T-cell (primary cell): Measurements from ENCODE around the gene CD79A. TPM values are rescaled to one million over a fixed set of nuclear protein-coding genes. Genes with fewer than 3 reads are reported as not detected.
A peak's percentile ranks its signal among the peaks of the same experiment; 100 is the strongest.
"Not testable (repeated sequence)": the region's sequence is repeated elsewhere in the genome, so short reads cannot be mapped to it uniquely, and the experiment has no call there.

Experiments
- ATAC-seq, 4 experiments: fragments of 200-7000 bp in 3 of 4; fragments of 150-1000 bp in 1 of 4; cut with Tn5 transposase; replicated peaks in 1 of 4; 1 replicate in 3 of 4; 2 replicates in 1 of 4; pipeline ENCODE4 v1.10.0; 2021; ENCODE audit warnings: moderate library complexity in 3 of 4, mild to moderate bottlenecking in 2 of 4, moderate number of reproducible peaks in 1 of 4
- CTCF ChIA-PET, 2 donors: fragments of 300-600 bp; sonication (Branson Sonifier 250); formaldehyde crosslinking; loops; one replicate each; lab custom pipeline; 2022; ENCODE audit warnings: antibody characterized with exemption in 2 of 2; lab: Charles Lee
- POLR2A ChIA-PET, 2 donors: fragments of 300-600 bp; sonication (Branson Sonifier 250); formaldehyde crosslinking; loops; one replicate each; lab custom pipeline; 2022; ENCODE audit warnings: antibody characterized with exemption in 2 of 2; lab: Charles Lee
- DNase-seq, 35 experiments: peaks; one replicate each; pipeline versions ENCODE4 v3.0.0 to v3.0.0-alpha.2; 2013 to 2023
- H3K27ac ChIP-seq: one replicate; pipeline ENCODE4 v1.5.1; 2013; ENCODE audit warnings: low read length
- H3K27me3 ChIP-seq, 2 experiments: replicated peaks in 1 of 2; 1 replicate in 1 of 2; 2 replicates in 1 of 2; pipeline versions ENCODE4 v1.6.1 to v1.7.0; 2013; ENCODE audit warnings: low read length in 1 of 2, mixed read lengths in 1 of 2; ENCODE audit not compliant: control insufficient read depth in 2 of 2, insufficient read depth in 2 of 2; ENCODE audit errors: extremely low read depth in 1 of 2
- H3K36me3 ChIP-seq, 2 donors: 1 replicate in 1 of 2; 2 replicates in 1 of 2; pipeline versions ENCODE4 v1.6.1 to v1.7.0; 2013; ENCODE audit warnings: low read length in 1 of 2; ENCODE audit not compliant: control insufficient read depth in 2 of 2, insufficient read depth in 1 of 2; ENCODE audit errors: extremely low read depth in 1 of 2
- H3K4me1 ChIP-seq, 2 experiments: 1 replicate in 1 of 2; 2 replicates in 1 of 2; pipeline versions ENCODE4 v1.6.1 to v1.7.0; 2013; ENCODE audit warnings: low read length in 2 of 2, mixed read lengths in 1 of 2; ENCODE audit not compliant: insufficient read depth in 2 of 2, control insufficient read depth in 1 of 2; ENCODE audit errors: extremely low read depth in 1 of 2
- H3K4me3 ChIP-seq, 2 donors: 1 replicate in 1 of 2; 2 replicates in 1 of 2; pipeline versions ENCODE4 v1.5.1 to v1.7.0; 2013; ENCODE audit warnings: mild to moderate bottlenecking in 2 of 2, low read length in 1 of 2, moderate library complexity in 1 of 2; ENCODE audit not compliant: control insufficient read depth in 1 of 2; ENCODE audit errors: extremely low read depth in 1 of 2
- H3K9me3 ChIP-seq: 2 replicates; pipeline ENCODE4 v1.7.0; 2013
- H3K27ac Mint-ChIP-seq, 2 donors: one replicate each; pipeline ENCODE4 v1.8.0; 2020 to 2021; ENCODE audit warnings: mild to moderate bottlenecking in 2 of 2, mixed read lengths in 2 of 2
- H3K27me3 Mint-ChIP-seq, 2 donors: one replicate each; pipeline ENCODE4 v1.8.0; 2021 to 2022; ENCODE audit warnings: mixed read lengths in 2 of 2
- H3K36me3 Mint-ChIP-seq: one replicate; pipeline ENCODE4 v1.8.0; 2021; ENCODE audit warnings: mixed read lengths
- H3K4me1 Mint-ChIP-seq, 3 donors: one replicate each; pipeline ENCODE4 v1.8.0; 2020 to 2022; ENCODE audit warnings: mixed read lengths in 3 of 3, mild to moderate bottlenecking in 1 of 3
- H3K4me3 Mint-ChIP-seq, 3 donors: one replicate each; pipeline ENCODE4 v1.8.0; 2020 to 2022; ENCODE audit warnings: mild to moderate bottlenecking in 3 of 3, mixed read lengths in 3 of 3, moderate library complexity in 3 of 3
- H3K9me3 Mint-ChIP-seq, 3 donors: one replicate each; pipeline ENCODE4 v1.8.0; 2020 to 2022; ENCODE audit warnings: mixed read lengths in 3 of 3
- WGBS: methylation state at CpG from one replicate; pipeline ENCODE4 v1.1.5; 2013; ENCODE audit warnings: missing lambda C conversion rate; ENCODE audit not compliant: insufficient coverage; 5-methylcytosine and 5-hydroxymethylcytosine counted together
- total RNA-seq, 35 experiments: library from RNA in 6 of 35; stranded (reverse) in 6 of 35; fragments of 120-200 nt in 1 of 35; gene quantifications; one replicate each; pipeline versions ENCODE4 v1.2.1 to v1.2.4 and lab custom pipeline; 2013 to 2026

Gene CD79A
- total RNA-seq, 5 donors from 2014 or later (not counting 1 experiment from before 2014, with no cell fraction given), result 15.9 to 51.1 (median 19.0) TPM

GRCh38 chr19:41871573-41872383 lies 5.3 kb upstream of the CD79A start:
- ChIA-PET POLR2A (interaction anchor here in 1 of 2 donors (0.6 kb wide), 1 partner anchor 9 kb away, joined by 9 read pairs; no protein-coding TSS in a partner anchor), CTCF (interaction anchor here (1.3 to 2.1 kb wide), 3 partner anchors 12 to 16 kb away, joined by 3 to 15 read pairs (median 4); partner anchors contain the start of gene RPS19 (in 1 of the 2))
- Histone ChIP-seq H3K4me1 (peaks cover 70 to 100% of the 10 kb centered on the region in 2 experiments), H3K36me3 (peaks cover 21 to 34% of the 10 kb centered on the region in 2 donors), H3K27me3 (no peaks in the 10 kb centered on the region), H3K9me3 (no peaks in the 10 kb centered on the region), H3K27ac (peak overlapping the region; percentile 81), H3K4me3 (no peak overlapping the region)
- Mint-ChIP-seq H3K27ac (peak overlapping the region; percentile 99), H3K4me1 (peaks cover 60 to 86% (median 76%) of the 10 kb centered on the region in 3 donors), H3K36me3 (peaks cover 24% of the 10 kb centered on the region), H3K9me3 (no peaks in the 10 kb centered on the region), H3K4me3 (peak overlapping the region; percentile 54 to 88 (median 69)), H3K27me3 (no peaks in the 10 kb centered on the region)
- ATAC-seq, result peak; percentile 50 to 68 (median 64)
- peak; percentile 48 to 83 (median 59) for DNase-seq
- 10% methylated on average over 10 of the region's 16 CpGs for WGBS

- H3K9me3 Mint-ChIP-seq, result no peaks in the 10 kb centered on the region
- H3K27me3 ChIP-seq, result no peaks in the 10 kb centered on the region
- peaks cover 64 to 90% (median 82%) of the 10 kb centered on the region in 3 donors for H3K4me1 Mint-ChIP-seq
- peaks cover 76 to 100% of the 10 kb centered on the region in 2 experiments for H3K4me1 ChIP-seq
- ATAC-seq (no peak), DNase-seq (no peak)
- H3K27ac ChIP-seq, result peak overlapping the region; percentile 81
- ChIA-PET CTCF (interaction anchor here (0.8 to 3.4 kb wide), 5 partner anchors 15 to 74 kb away, joined by 3 to 37 read pairs (median 7); no protein-coding TSS in a partner anchor), POLR2A (interaction anchor here in 1 of 2 donors (0.6 kb wide), 1 partner anchor 8 kb away, joined by 9 read pairs; no protein-coding TSS in a partner anchor)
- peak overlapping the region; percentile 84 to 99 for H3K27ac Mint-ChIP-seq
- H3K4me3 ChIP-seq, result no peak overlapping the region
- H3K4me3 Mint-ChIP-seq, result peak overlapping the region in 1 of 3 donors; percentile 88
- peaks cover 24% of the 10 kb centered on the region for H3K36me3 Mint-ChIP-seq
- 72% methylated on average over 7 of the region's 12 CpGs for WGBS
- peaks cover 21 to 31% of the 10 kb centered on the region in 2 donors for H3K36me3 ChIP-seq
- no peaks in the 10 kb centered on the region for H3K27me3 Mint-ChIP-seq
- H3K9me3 ChIP-seq, result no peaks in the 10 kb centered on the region
Measured at GRCh38 chr19:41872384-41872774, 4.7 kb upstream of the CD79A start.

GRCh38 chr19:41872775-41873647 lies 4.1 kb upstream of the CD79A start:
- POLR2A ChIA-PET, result interaction anchor here (0.8 kb wide), 2 partner anchors 14 to 17 kb away, joined by 3 read pairs; no protein-coding TSS in a partner anchor
- Mint-ChIP-seq H3K4me3 (peak overlapping the region in 2 of 3 donors; percentile 31 to 88), H3K9me3 (no peaks in the 10 kb centered on the region), H3K27me3 (no peaks in the 10 kb centered on the region), H3K4me1 (peaks cover 65 to 90% (median 85%) of the 10 kb centered on the region in 3 donors), H3K36me3 (peaks cover 20% of the 10 kb centered on the region), H3K27ac (peak overlapping the region; percentile 86 to 99)
- Histone ChIP-seq H3K4me1 (peaks cover 80 to 100% of the 10 kb centered on the region in 2 experiments), H3K9me3 (no peaks in the 10 kb centered on the region), H3K36me3 (peaks cover 19 to 25% of the 10 kb centered on the region in 2 donors), H3K27me3 (no peaks in the 10 kb centered on the region), H3K27ac (peak overlapping the region; percentile 81), H3K4me3 (no peak overlapping the region)
- CTCF ChIA-PET, result interaction anchor here (0.6 to 3.4 kb wide), 7 partner anchors 11 to 73 kb away, joined by 3 to 37 read pairs (median 4); partner anchors contain the start of gene RPS19 (in 1 of the 2)
- DNase-seq (peak in 33 of 35 experiments; percentile 36 to 79 (median 60)), ATAC-seq (no peak)
- 28% methylated on average over 10 of the region's 18 CpGs for WGBS

GRCh38 chr19:41875973-41876372 lies 1.1 kb upstream of the CD79A start:
- ATAC-seq, H3K9me3 Mint-ChIP-seq, H3K27me3 Mint-ChIP-seq, H3K9me3 ChIP-seq, H3K36me3 ChIP-seq, H3K27me3 ChIP-seq, H3K36me3 Mint-ChIP-seq, DNase-seq: not testable (repeated sequence)
- H3K4me3 Mint-ChIP-seq, result peak overlapping the region; percentile 65 to 73 (median 66)
- Histone ChIP-seq H3K4me3 (peak overlapping the region in 1 of 2 donors; percentile 13), H3K4me1 (peaks cover 73 to 100% of the 10 kb centered on the region in 2 experiments), H3K27ac (peak overlapping the region; percentile 93)
- 48% methylated on average over 3 of the region's 3 CpGs for WGBS
- ChIA-PET POLR2A (interaction anchor here (0.6 to 1.9 kb wide), 11 partner anchors 8 to 75 kb away, joined by 3 to 12 read pairs (median 5); partner anchors contain the start of gene RPS19 (in 2 of the 2)), CTCF (interaction anchor here in 1 of 2 donors (0.6 to 3.4 kb wide), 13 partner anchors 8 to 83 kb away, joined by 3 to 37 read pairs (median 5); partner anchors contain the start of genes RABAC1 and RPS19)
- peak overlapping the region; percentile 98 to 100 for H3K27ac Mint-ChIP-seq
- peaks cover 78 to 91% (median 86%) of the 10 kb centered on the region in 3 donors for H3K4me1 Mint-ChIP-seq

GRCh38 chr19:41877916-41878905 lies 1.1 kb downstream of the CD79A start:
- 71% methylated on average over 10 of the region's 17 CpGs for WGBS
- Mint-ChIP-seq H3K27me3 (no peaks in the 10 kb centered on the region), H3K9me3 (no peaks in the 10 kb centered on the region), H3K27ac (peak overlapping the region; percentile 98 to 100), H3K36me3 (peaks cover 4% of the 10 kb centered on the region), H3K4me1 (peaks cover 70 to 83% (median 76%) of the 10 kb centered on the region in 3 donors), H3K4me3 (peak overlapping the region in 2 of 3 donors; percentile 66 to 75)
- Histone ChIP-seq H3K36me3 (no peaks in the 10 kb centered on the region), H3K27me3 (no peaks in the 10 kb centered on the region), H3K9me3 (no peaks in the 10 kb centered on the region), H3K27ac (peak overlapping the region; percentile 93), H3K4me1 (peaks cover 59 to 95% of the 10 kb centered on the region in 2 experiments), H3K4me3 (peak overlapping the region; percentile 18 to 60)
- ATAC-seq (no peak), DNase-seq (peak in 2 of 35 experiments; percentile 15 to 42)
- POLR2A ChIA-PET, result no interaction called here
- CTCF ChIA-PET, result no interaction called here
